ENCODE data around the gene POU3F2.

DNA sequence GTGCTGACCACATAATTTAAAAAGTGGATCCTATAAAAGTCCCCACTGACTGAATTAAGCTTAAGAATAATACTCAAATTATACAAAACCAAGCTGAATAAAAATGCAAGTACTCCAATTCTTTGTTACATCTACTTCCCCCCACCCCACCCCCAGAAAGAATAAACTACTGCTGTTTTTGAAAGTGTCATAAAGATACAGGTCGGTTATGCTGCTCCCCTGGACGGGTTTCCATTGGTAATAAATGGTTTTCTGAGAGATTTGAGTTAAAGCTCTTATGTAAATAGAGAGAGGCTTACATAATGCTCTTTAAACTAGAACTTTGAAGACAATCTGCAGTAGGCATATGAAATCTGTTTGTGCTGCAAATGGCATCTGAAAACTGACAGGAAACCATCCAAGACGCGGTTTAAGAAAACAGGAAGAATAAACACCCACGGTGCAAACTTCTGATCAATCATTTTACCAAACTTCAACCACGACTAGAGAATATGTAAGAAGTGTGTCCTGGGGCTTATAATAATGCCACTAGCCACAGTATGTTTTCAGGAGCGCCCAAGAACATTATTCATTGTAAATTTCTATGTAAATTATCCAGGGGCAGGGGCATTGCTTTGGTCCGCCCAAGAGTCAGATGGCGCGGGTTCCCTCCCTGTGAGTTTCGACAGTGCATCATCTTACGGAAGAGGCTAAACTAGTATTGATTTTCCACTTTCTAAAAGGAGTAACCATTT, 10.8 kb upstream of the POU3F2 start:
- TF ChIP-seq, protein P1, sequence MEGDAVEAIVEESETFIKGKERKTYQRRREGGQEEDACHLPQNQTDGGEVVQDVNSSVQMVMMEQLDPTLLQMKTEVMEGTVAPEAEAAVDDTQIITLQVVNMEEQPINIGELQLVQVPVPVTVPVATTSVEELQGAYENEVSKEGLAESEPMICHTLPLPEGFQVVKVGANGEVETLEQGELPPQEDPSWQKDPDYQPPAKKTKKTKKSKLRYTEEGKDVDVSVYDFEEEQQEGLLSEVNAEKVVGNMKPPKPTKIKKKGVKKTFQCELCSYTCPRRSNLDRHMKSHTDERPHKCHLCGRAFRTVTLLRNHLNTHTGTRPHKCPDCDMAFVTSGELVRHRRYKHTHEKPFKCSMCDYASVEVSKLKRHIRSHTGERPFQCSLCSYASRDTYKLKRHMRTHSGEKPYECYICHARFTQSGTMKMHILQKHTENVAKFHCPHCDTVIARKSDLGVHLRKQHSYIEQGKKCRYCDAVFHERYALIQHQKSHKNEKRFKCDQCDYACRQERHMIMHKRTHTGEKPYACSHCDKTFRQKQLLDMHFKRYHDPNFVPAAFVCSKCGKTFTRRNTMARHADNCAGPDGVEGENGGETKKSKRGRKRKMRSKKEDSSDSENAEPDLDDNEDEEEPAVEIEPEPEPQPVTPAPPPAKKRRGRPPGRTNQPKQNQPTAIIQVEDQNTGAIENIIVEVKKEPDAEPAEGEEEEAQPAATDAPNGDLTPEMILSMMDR (IDR thresholded peaks at IDR 0.05 in 4 of 5, conservative IDR thresholded peaks at IDR 0.05 in 1 of 5) = no peak
- no peak for TF ChIP-seq POLR2A (IDR thresholded peaks at IDR 0.05)

All from gastrocnemius medialis (tissue), 4 donors.